HL-60 (cell line): Measurements from ENCODE around the gene SULT2B1.

Source experiments
- CTCF ChIP-seq: IDR thresholded peaks from one replicate; pipeline ENCODE4 v1.5.1; 2011; ENCODE audit warnings: low read length, control low read depth, inconsistent platforms; ENCODE audit not compliant: insufficient read depth
- POLR2AphosphoS5 ChIP-seq: IDR thresholded peaks from 2 replicates; pipeline ENCODE4 v1.6.1; 2012; ENCODE audit warnings: low read depth

GRCh38 chr19:48631225-48631624 is 79.3 kb downstream of the SULT2B1 start:
- TF ChIP-seq CTCF (no peak), POLR2AphosphoS5 (no peak)
